BLaER1 treated with 17β-estradiol and CSF1 and Interleukin-3, amounts not matched to agents 10 nM and 100 nM (cell line): ENCODE data around the gene SHOC2.
A peak's percentile ranks its signal among the peaks of the same experiment; 100 is the strongest.

Source experiments
- H3K27ac ChIP-seq, 11 experiments: shearing (Covaris generic); formaldehyde crosslinking; 2 replicates each; pipeline ENCODE4 v1.8.1; 2022
- H3K27me3 ChIP-seq, 11 experiments: shearing (Covaris generic); formaldehyde crosslinking; 2 replicates each; pipeline ENCODE4 v1.8.1; 2022
- H3K36me3 ChIP-seq, 11 experiments: shearing (Covaris generic); formaldehyde crosslinking; 2 replicates each; pipeline ENCODE4 v1.8.1; 2022
- H3K4me1 ChIP-seq, 10 experiments: shearing (Covaris generic); formaldehyde crosslinking; 2 replicates each; pipeline ENCODE4 v1.8.1; 2022
- H3K4me2 ChIP-seq, 11 experiments: shearing (Covaris generic); formaldehyde crosslinking; 2 replicates each; pipeline ENCODE4 v1.8.1; 2022
- H3K4me3 ChIP-seq, 10 experiments: shearing (Covaris generic); formaldehyde crosslinking; 2 replicates each; pipeline ENCODE4 v1.8.1; 2022
- H3K9ac ChIP-seq, 11 experiments: shearing (Covaris generic); formaldehyde crosslinking; 2 replicates each; pipeline ENCODE4 v1.8.1; 2022
- H3K9me3 ChIP-seq, 11 experiments: shearing (Covaris generic); formaldehyde crosslinking; replicated peaks in 1 of 11; 2 replicates each; pipeline ENCODE4 v1.8.1; 2022
- H4K20me1 ChIP-seq, 11 experiments: shearing (Covaris generic); formaldehyde crosslinking; 2 replicates each; pipeline ENCODE4 v1.8.1; 2022
- Cebpa-rat ChIP-seq, 11 experiments: shearing (Covaris generic); IDR thresholded peaks; 2 replicates each; pipeline ENCODE4 v1.8.1; 2022

The SHOC2 gene

GRCh38 chr10:110947061-110947595 is 27.7 kb downstream of the SHOC2 start:
- peaks cover 8 to 38% (median 24%) of the 10 kb centered on the region in 10 experiments; a peak in 18 of 20 replicates for H3K4me1 ChIP-seq
- H4K20me1 ChIP-seq = peaks cover 41 to 100% (median 99%) of the 10 kb centered on the region in 11 experiments
- no peaks in the 10 kb centered on the region for H3K27me3 ChIP-seq
- H3K27ac ChIP-seq = peak overlapping the region in 1 of 11 experiments; percentile 17; a peak in 1 of 22 replicates
- H3K9ac ChIP-seq = no peak overlapping the region
- no peak overlapping the region for H3K4me3 ChIP-seq
- peaks cover 71 to 100% (median 97%) of the 10 kb centered on the region in 11 experiments for H3K36me3 ChIP-seq
- peaks cover 7 to 96% (median 80%) of the 10 kb centered on the region in 11 experiments; a peak in 21 of 22 replicates for H3K9me3 ChIP-seq
- no peak overlapping the region for H3K4me2 ChIP-seq
- TF ChIP-seq Cebpa-rat (IDR thresholded peaks at IDR 0.05) = no peak

GRCh38 chr10:110951381-110951780 is 32.0 kb downstream of the SHOC2 start:
- no peak overlapping the region for H3K4me3 ChIP-seq
- H3K36me3 ChIP-seq = peaks cover 46 to 96% (median 86%) of the 10 kb centered on the region in 11 experiments
- no peak overlapping the region for H3K4me2 ChIP-seq
- H3K9me3 ChIP-seq = peaks cover 0 to 56% (median 45%) of the 10 kb centered on the region in 11 experiments; a peak in 20 of 22 replicates
- H3K9ac ChIP-seq = no peak overlapping the region
- peaks cover 50 to 100% (median 96%) of the 10 kb centered on the region in 11 experiments for H4K20me1 ChIP-seq
- TF ChIP-seq Cebpa-rat (IDR thresholded peaks at IDR 0.05) = no peak
- H3K27me3 ChIP-seq = no peaks in the 10 kb centered on the region
- H3K4me1 ChIP-seq = peaks cover 0 to 3% (median 0%) of the 10 kb centered on the region in 10 experiments; a peak in 2 of 20 replicates
- H3K27ac ChIP-seq = no peak overlapping the region

GRCh38 chr10:110957606-110958005 is 38.2 kb downstream of the SHOC2 start:
- H3K4me3 ChIP-seq = no peak overlapping the region
- no peak overlapping the region for H3K27ac ChIP-seq
- H4K20me1 ChIP-seq = peaks cover 87 to 100% (median 97%) of the 10 kb centered on the region in 11 experiments
- H3K27me3 ChIP-seq = no peaks in the 10 kb centered on the region
- peaks cover 0 to 22% (median 0%) of the 10 kb centered on the region in 10 experiments; a peak in 3 of 20 replicates for H3K4me1 ChIP-seq
- TF ChIP-seq Cebpa-rat (IDR thresholded peaks at IDR 0.05) = no peak
- H3K4me2 ChIP-seq = no peak overlapping the region
- peaks cover 7 to 95% (median 42%) of the 10 kb centered on the region in 11 experiments for H3K36me3 ChIP-seq
- no peak overlapping the region for H3K9ac ChIP-seq
- peaks cover 0 to 3% (median under 1%) of the 10 kb centered on the region in 11 experiments; a peak in 5 of 22 replicates for H3K9me3 ChIP-seq

- TF ChIP-seq Cebpa-rat (IDR thresholded peaks at IDR 0.05) = no peak
- Histone ChIP-seq H3K4me1 (peaks cover 0 to 24% (median 0%) of the 10 kb centered on the region in 10 experiments; a peak in 3 of 20 replicates), H3K27ac (no peak overlapping the region), H3K9ac (no peak overlapping the region), H3K4me2 (no peak overlapping the region), H3K4me3 (no peak overlapping the region), H3K27me3 (no peaks in the 10 kb centered on the region), H3K9me3 (no peaks in the 10 kb centered on the region), H4K20me1 (peaks cover 95 to 100% (median 100%) of the 10 kb centered on the region in 11 experiments), H3K36me3 (peaks cover 10 to 98% (median 48%) of the 10 kb centered on the region in 11 experiments)
Measured at GRCh38 chr10:110959379-110960332, 40.3 kb downstream of the SHOC2 start.

GRCh38 chr10:110960333-110960712 is 40.9 kb downstream of the SHOC2 start:
- Histone ChIP-seq H3K36me3 (peaks cover 15 to 98% (median 50%) of the 10 kb centered on the region in 11 experiments), H4K20me1 (peaks cover 92 to 100% (median 100%) of the 10 kb centered on the region in 11 experiments), H3K9ac (no peak overlapping the region), H3K4me1 (peaks cover 0 to 24% (median 0%) of the 10 kb centered on the region in 10 experiments; a peak in 3 of 20 replicates), H3K4me3 (no peak overlapping the region), H3K27ac (no peak overlapping the region), H3K27me3 (no peaks in the 10 kb centered on the region), H3K4me2 (no peak overlapping the region), H3K9me3 (no peaks in the 10 kb centered on the region)
- no peak for TF ChIP-seq Cebpa-rat (IDR thresholded peaks at IDR 0.05)

GRCh38 chr10:110962443-110962842 is 43.0 kb downstream of the SHOC2 start:
- Histone ChIP-seq H4K20me1 (peaks cover 83 to 100% (median 100%) of the 10 kb centered on the region in 11 experiments), H3K9me3 (peaks cover 0 to 3% (median 0%) of the 10 kb centered on the region in 11 experiments; a peak in 1 of 22 replicates), H3K27ac (no peak overlapping the region), H3K4me2 (peak overlapping the region in 2 of 11 experiments; percentile 30 to 67; a peak in 3 of 22 replicates), H3K27me3 (no peaks in the 10 kb centered on the region), H3K4me1 (peaks cover 0 to 39% (median 0%) of the 10 kb centered on the region in 10 experiments; a peak in 3 of 20 replicates), H3K4me3 (no peak overlapping the region), H3K9ac (no peak overlapping the region), H3K36me3 (peaks cover 19 to 98% (median 52%) of the 10 kb centered on the region in 11 experiments)
- TF ChIP-seq Cebpa-rat (IDR thresholded peaks at IDR 0.05) = no peak

GRCh38 chr10:110963162-110963561 is 43.8 kb downstream of the SHOC2 start:
- Histone ChIP-seq H3K4me1 (peaks cover 0 to 44% (median 0%) of the 10 kb centered on the region in 10 experiments; a peak in 3 of 20 replicates), H3K27ac (no peak overlapping the region), H3K36me3 (peaks cover 20 to 98% (median 53%) of the 10 kb centered on the region in 11 experiments), H3K27me3 (no peaks in the 10 kb centered on the region), H3K4me2 (no peak overlapping the region), H3K9me3 (peaks cover 0 to 7% (median 0%) of the 10 kb centered on the region in 11 experiments; a peak in 3 of 22 replicates), H3K9ac (no peak overlapping the region), H3K4me3 (no peak overlapping the region), H4K20me1 (peaks cover 81 to 100% (median 100%) of the 10 kb centered on the region in 11 experiments)
- TF ChIP-seq Cebpa-rat (IDR thresholded peaks at IDR 0.05) = no peak

- H4K20me1 ChIP-seq = peaks cover 71 to 100% (median 100%) of the 10 kb centered on the region in 11 experiments
- H3K27ac ChIP-seq = no peak overlapping the region
- no peak overlapping the region for H3K4me3 ChIP-seq
- H3K4me2 ChIP-seq = no peak overlapping the region
- no peaks in the 10 kb centered on the region for H3K27me3 ChIP-seq
- no peak for TF ChIP-seq Cebpa-rat (IDR thresholded peaks at IDR 0.05)
- H3K9me3 ChIP-seq = peaks cover 0 to 7% (median 0%) of the 10 kb centered on the region in 11 experiments; a peak in 4 of 22 replicates
- peaks cover 0 to 53% (median 0%) of the 10 kb centered on the region in 10 experiments; a peak in 3 of 20 replicates for H3K4me1 ChIP-seq
- no peak overlapping the region for H3K9ac ChIP-seq
- peaks cover 20 to 98% (median 65%) of the 10 kb centered on the region in 11 experiments for H3K36me3 ChIP-seq
Measured at GRCh38 chr10:110964681-110965080, 45.3 kb downstream of the SHOC2 start.
